Activated CD4-positive, CD25-positive, alpha-beta regulatory T cell treated with anti-CD3 and anti-CD28 coated beads, Interleukin-2, amount 50 U/mL, for 16 hours (primary cell): ENCODE results near the gene ACY1.

Experiments
- DNase-seq: peaks from one replicate; pipeline ENCODE4 v3.0.0-alpha.2; 2020; ENCODE audit warnings: low read depth, low spot score

ACY1 gene

DNA sequence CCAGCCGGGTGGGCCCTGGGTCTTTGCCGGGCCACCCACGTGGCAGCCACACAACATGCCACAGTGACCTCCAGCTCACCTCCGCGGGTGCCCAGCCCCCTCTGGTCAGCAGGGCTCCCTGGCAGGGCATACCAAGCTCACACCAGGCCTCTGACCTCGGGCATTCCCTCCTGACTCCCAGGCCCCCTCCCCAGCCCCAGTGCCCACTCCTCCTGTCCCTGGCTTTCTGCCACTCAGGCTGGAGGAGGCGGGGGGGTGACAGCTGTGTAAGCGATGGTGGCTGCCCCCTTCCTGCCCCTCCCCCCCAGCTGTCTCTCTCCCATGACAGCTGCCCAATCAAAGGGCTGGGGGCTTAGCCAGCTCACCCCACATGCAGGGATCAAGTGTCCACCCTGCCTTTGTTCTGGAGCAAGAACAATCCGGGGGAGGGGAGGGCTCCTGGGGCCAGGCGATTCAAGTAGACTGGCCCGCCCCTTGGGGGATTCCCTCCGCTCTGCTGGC, 19.3 kb upstream of the ACY1 start:
- no peak for DNase-seq

DNA sequence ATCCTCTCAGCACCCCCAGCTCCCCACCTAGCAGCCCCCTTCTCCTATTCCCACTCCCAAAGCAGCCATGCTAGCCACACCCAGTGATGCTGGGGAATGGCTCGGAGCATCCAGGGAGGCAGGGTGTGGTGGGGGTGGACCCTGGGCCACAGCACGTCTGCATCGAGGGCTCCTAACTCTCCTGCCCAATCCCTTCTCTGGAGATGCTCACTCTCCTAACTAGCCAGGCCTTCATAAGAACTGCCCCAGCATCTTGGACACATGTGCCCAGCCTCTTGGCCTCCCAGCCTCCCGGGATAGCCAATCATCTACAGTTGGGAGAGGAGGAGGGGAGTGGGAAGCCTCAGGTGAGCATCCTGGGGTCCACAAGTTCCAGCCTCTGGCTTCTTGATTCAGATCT, 18.8 kb upstream of the ACY1 start:
- no peak for DNase-seq

DNA sequence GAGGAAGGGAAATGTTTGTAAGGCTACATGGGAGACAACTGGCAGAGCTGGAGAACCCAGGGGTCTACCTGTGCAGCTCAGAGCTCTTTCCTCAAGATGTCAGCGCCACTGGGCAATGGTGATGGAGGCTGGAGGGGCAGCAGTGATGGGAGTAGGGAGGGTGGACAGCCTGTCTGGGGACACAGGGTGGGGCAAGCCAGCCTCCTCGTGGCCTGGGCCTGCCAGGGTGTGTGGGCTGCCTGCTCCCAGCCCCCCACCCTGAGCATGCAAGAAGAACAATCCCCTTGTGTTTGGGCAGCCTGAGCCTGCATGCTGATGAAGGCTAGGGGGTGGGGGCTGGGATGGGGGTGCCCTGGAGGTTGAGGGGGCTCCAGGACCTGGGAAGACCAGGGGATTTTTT, 17.3 kb upstream of the ACY1 start:
- no peak for DNase-seq

DNA sequence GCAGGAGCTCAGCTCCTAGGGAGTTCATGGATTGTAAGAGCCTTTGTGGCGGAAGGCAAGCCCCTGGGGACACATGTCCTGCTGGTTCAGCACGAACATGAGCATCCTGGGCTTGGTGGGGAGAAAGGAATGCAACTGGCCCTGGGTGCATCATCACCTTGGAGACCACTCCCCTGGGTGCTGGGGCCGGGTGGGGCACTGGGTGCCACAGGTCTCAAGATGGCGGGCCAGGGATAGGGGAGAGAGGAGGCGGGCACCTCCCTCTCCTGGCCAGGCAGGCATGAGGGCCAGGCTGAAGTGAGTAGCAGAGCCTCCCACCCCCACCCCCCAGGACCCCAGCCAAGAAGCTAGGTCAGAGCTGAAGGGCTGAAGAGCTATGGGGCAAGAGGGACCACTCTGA, 16.8 kb upstream of the ACY1 start:
- no peak for DNase-seq

DNA sequence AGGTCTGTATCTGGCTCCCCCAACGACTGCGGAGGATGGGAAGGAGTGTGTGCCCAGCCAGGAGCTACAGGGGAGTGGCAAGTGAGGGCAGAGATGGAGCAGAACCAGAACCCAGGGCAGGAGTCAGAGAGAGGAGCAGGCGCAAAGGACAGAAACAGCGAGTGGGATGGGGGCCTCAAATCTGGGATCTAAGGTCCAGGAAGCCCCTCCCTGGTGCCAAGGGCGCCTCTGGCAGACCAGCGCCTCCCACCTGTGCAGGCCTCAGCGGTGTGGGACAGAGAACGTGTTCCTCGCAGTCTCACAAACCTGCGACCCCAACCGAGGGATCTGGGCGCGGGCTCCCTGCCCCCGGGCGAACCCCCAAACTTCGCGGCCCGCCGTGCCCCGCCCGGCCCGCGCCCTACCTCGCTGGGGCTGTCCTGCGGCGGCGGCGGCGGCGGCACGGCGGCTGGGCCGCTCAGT, 16.4 kb upstream of the ACY1 start:
- DNase-seq: no peak

DNA sequence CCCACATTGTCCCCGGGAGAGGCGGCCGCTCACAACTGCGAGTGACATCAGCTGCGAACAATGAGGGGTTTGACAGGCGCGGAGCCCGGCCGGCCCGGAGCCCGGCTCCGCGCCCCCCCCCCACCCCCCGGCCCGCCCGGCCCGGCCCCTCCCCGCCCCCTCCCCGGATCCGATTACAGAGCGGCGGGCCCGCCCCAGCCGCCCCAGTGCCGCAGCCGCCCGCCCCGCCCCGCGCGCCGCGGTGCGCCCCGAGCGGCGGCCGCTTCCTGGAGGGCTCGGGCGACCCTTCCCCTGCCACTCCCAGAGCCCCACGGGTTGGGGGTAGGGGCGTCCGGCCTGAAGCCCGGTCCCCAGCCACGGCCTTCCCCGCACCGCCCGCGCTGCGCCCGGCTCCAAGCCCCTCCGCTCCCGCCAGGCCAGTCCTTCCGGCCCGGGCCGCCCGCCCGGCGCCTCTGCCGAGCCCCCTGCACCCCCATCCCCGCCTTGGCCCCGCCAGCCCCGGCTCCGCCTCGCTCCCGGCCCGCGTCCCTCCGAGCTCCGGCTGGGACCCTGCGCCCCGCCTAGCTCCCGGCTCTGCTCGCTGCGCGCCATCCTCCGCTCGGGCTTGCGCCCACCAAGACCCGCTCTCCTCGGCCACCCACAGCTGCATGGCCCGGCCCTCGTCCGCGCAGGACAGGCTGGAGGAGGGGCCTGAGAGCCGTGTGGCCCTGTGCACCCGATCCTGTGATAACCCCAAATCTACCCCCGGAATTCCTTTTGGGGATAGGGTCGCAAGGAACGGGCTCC, 15.8 kb upstream of the ACY1 start, which contains the start of gene PCBP4:
Gene PCBP4 (minus strand): TSS at position 71 of the 786 bp plus-strand sequence. CDS start 6,214 bp downstream, outside the sequence.
- DNase-seq: no peak

DNA sequence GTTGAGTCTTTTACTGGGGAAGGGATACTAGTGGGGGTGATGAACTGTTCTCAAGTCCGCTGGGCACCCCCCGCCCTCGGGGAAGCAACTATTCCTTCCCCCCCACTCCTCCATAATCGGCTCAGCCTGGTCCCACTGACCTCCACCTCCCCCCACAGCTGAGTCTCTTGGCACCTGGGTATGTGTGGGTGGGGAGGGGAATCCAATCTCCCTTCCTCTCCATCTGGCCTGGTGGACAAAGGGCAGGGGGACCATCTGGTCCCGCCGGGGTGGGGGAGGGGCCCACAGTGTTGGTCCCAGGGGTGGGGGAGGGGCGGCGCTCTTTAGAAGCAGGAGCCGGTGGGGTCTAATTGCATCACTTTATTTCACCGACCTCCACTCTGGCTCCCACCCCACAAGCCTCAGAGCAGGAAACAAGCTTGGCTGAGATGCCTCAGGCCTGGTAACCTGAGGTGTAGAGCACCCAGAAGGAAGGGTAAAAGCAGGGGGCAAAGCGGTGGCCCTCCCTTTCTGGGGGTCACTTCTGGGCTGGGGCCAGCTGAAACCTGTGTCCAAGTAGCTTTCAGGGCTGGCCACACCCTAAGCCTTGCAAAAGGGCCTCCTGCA, 15.1 kb upstream of the ACY1 start:
- DNase-seq: no peak

DNA sequence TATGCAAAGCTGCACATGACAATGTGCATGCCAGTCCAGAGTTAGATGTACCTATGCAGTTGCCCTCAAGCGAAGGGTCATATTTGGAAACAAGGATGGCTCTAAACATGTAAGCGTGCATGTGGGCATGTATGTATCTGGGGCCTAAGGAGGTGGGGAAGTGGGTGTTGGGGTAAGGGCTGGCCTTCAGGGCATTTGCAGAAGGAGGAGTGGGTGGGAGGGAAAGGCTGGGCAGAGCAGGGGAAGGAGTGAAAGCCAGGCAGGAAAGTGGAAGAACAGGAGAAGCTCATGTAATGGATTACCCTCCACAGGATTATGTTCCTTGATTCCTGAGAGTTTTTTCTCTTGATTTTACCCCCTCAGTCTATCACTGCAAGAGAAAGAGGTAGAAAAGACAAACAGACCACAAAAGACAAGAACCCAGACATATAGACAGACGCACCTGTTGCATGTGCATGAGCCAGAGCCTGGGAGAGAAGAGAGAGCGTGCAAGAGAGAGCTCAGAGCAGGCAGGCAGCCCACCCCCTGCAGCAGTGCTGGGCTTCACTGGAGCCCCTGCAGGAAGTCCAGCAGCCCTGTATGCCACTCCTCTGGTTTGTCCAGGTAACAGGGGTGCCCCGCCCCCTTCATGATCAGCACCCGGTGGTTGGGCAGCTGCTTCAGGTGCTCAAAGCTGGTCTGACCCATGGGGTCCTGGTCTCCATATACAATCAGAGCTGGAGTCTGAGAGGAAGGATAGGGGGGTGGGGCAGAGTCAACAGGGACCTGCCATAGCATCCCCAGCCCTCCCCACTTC, 14.3 kb upstream of the ACY1 start:
- DNase-seq: no peak

DNA sequence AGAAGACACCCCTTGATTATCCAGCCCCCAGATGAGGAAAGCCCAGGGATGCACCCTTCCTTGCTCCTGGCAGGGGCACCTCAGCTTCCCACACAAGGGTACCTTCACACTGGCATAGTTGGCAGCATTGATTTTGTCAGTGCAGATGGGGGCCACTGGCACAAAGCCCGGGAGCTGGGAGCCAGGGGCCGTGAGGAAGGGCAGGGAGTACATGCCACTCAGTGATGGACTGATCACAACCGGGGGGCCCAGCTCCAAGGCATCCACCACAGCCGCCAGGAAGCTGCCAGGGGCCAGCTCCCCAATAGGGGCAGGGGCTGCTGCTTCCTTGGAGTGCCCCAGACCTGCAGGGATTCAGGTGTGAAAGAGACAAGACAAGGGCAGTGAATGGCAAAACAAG, 13.5 kb upstream of the ACY1 start:
- DNase-seq: no peak

DNA sequence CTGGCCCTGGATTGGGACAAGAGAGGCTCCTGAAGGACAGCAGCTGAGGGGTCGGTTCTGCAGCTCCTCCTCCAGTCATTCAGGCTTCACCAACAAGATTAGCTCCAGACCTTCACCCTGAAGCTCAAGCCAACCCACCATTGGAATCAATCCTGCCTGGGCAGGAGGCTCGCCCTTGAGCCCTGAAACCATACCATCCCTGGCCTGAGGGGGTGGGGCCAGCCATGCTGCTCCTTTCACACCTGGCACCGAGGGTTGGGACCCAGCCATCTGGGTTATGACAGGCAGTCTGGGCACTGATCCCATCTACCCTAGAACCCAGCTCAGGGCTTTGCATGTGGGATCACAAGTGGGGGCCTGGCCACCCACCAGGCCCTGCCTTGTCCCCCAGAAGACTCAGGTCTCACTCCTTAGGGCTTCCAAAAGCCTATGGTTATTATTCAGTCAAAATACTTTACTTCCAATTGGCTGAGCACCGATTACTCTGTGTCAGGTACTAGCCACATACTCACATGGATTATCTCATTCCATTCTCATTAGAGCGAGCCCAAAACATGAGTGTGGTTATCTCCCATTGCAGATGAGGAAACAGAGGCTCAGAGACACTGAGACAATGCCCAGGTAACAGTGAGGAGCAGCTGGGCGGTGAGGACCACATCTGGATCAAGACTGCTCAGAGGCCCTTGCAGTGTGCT, 12.6 kb upstream of the ACY1 start:
- DNase-seq: no peak

DNA sequence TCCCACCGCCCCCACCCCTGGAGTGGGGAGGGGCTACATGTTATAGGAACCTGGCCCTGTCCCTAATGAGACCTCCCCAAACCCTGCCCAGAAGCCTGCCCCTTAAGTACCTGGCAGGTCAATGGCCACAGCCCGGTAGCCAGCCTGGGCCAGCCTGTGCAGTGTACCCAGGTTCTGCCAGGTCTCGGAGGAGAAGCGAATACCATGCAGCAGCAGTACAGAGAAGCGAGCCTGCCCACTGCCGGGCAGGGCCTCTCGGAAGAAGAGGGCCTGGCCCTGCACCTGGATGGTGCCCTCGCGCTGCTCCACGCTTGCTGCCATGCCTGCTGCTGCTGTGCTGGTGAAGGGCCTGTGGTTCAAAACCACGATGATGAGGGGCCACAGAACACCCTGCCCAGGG, 12.0 kb upstream of the ACY1 start:
- DNase-seq: no peak

DNA sequence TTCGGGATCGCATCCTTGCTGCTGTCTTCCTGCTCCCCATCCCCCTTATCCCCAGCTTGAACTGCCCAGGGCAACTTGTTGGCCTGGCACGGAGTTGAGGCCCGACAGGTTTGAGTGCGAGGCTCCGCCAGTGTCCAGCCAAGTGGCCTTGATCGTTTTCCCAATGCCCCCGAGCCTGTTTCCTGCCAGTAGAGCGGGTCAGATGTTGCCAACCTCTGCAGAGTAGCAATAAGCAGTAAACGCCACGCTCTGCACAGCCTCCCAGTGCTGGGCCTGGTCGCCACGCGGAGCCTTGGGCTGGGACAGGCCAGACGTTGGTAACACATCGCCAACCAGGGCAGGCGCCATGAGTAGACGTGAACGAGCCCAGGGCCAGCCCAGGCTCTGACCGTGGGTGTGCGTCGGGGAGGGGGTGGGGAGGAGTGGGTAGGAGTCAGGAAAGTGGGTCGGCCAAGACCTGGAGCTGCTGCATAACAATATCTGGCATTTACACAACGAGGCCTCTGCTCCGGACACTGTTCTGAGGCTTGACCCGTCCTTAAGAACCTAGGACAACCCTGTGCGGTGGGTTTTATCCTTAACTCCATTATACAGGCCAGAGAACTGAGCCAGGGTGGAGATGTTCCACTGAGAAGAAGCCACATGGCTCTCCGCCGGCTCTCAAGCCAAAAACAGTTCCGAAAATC, 8.9 kb upstream of the ACY1 start:
- DNase-seq: no peak

DNA sequence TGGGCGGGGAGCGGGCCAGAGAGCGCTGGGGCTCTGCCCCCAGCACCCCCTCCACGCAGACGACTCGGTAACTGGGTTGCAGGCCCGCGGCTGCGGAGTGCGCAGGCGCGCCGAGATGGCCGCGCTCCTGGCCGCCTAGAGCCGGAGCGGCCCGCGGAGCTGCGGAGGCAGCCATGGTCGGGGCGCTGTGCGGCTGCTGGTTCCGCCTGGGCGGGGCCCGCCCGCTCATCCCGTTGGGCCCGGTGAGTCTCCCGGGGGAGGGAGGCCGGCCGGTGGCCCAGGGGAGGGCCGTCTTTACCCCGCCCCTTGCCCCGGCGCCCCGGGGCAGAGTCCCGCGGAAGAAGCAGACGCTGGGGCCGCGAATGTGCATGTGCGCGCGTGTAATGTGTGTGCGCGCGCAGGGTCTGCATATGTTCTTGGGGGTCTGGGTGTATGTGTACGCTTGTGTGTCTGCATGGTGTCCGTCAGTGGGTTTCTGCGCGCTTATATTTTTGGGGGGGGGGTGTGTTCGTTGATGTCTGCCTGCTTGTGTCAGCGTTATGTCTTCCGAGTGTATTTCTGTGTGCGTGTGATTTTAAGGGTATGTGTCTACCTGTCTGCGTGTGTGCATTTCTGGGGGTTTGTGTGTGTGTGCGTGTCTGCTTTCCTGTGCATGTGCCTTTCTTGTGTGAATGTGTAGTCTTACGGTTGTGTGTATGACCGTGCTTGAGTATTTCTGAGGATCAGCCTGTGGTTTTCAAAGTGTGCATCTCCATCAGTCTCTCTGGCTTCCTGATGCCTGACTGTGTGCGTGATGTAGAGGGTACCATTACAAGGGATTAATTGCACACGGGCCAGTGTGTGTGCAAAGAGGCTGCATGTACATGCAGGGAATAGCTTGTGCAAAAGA, 8.1 kb upstream of the ACY1 start, which contains the start of gene ABHD14A:
Gene ABHD14A (plus strand): TSS at position 102 of the 889 bp plus-strand sequence. CDS start 72 bp downstream, at position 174.
- peak; percentile 38 for DNase-seq

DNA sequence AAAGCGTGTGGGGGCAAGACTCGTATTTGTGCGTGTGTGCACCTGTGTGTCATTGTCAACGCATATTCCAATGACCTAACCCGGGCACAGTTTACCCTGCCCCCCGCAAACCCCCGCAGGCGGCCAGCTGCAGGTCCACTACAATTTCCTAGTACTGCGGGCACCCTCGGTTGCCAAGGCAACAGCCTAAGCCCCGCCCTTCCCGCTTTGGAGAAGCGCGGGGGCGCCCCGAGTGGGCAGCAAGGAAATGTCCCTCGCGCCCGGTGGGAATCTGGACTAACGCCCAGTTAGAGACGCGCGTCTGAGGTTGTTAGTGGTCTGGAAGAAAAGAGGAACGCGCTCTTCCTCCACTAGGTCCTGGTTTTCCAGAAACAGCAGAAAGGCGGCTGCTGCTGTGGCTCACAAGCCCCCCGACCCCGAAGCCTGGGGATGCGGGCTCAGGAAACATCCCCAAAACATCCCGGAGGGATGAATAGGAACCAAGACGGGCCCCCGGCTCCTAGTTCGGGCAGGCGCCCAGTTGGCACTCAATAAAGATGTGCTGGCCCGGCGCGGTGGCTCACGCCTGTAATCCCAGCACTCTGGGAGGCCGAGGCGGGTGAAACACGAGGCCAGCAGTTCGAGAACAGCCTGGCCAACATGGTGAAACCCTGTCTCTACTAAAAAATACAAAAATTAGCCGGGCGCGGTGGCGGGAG, 7.3 kb upstream of the ACY1 start:
- no peak for DNase-seq

DNA sequence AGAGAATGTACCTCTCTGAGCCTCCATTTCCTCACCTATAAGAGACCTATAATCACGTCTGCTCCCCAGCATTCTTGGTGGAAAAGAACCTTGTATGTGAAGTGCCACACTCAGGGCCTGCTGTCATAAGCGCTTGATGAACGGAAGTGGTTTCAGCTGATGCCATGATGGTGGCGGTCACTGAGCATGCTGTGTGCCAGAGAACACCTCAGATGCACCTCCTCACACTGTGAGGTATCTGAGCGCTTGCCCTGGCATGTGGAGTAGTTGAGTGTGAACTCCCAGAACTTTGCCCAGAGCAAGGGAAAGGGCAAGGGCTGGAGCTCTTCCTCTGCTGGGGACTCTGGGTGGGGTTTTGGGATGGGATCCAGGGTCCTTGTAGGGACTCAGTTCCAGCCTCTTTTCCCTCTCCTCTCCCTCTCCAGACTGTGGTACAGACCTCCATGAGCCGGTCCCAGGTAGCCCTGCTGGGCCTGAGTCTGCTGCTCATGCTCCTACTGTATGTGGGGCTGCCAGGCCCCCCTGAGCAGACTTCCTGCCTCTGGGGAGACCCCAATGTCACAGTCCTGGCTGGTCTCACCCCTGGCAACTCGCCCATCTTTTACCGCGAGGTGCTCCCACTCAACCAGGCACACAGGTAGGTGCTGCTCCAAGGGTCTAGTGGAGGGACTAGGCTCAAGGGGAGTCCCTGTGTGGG, 5.7 kb upstream of the ACY1 start:
- DNase-seq: no peak

DNA sequence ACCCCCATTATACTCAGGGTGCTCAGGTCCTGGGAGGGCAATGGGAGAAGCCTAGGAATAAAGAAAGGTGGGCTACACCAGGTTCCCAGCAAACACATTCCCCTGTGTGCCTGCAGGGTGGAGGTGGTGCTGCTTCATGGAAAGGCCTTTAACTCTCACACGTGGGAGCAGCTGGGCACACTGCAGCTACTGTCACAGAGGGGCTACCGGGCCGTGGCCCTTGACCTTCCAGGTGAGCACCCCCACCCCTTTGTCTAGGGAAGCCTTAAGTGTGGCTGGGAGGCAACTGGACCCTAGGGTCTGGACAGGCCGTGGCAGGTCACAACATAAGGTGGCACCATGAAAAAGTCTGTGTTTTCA, 5.2 kb upstream of the ACY1 start:
- no peak for DNase-seq

DNA sequence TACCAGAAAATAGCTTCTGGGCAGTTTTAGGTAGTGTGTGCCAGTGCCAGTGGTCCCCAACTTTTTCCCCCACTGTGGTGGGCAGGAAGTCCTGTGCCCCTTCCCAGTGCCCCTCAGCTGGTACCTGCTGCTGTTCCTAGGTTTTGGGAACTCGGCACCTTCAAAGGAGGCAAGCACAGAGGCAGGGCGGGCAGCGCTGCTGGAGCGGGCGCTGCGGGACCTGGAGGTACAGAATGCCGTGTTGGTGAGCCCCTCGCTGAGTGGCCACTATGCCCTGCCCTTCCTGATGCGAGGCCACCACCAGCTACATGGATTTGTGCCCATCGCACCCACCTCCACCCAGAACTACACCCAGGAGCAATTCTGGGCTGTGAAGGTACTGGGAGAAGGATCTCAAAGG, 3.1 kb upstream of the ACY1 start:
- DNase-seq: no peak

DNA sequence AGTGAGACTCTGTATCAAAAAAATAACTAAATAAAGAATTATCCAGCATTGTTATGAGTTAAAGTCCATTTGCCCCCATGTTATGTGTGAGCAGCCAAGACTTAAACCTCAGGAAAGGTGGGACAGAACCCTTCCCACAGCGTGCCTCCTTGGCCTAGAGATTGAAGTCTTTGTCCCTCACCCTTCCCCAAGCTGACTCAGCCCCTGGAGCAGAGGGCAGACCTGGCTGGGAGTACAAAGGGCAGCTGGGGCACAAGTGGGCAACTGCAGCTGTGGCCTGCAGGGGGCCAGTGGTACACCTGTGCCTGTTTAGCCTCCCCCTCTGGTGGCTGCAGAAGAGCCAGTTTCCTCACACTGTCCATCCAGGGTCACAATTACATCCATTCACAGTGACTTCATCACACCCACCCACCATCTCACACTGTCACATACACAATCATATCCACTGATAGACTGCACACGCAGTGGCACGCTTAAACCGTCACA, 940 bp upstream of the ACY1 start:
- DNase-seq: no peak
